ENCODE results near the gene RBPJL. TPM values are rescaled to one million over a fixed set of nuclear protein-coding genes. Genes with fewer than 3 reads are reported as not detected.
A peak's percentile ranks its signal among the peaks of the same experiment; 100 is the strongest.

Gene RBPJL
- total and polyA plus RNA-seq, 7 donors = 0.04 to 0.22 (median 0.04) TPM; not detected in 4

GRCh38 chr20:45318948-45319347 is 12.3 kb downstream of the RBPJL start:
- H3K4me1 ChIP-seq = peaks cover 3% of the 10 kb centered on the region
- WGBS, 3 donors = 81 to 92% (median 84%) methylated on average over 2 of the region's 2 CpGs
- H3K4me3 ChIP-seq = no peak overlapping the region
- DNase-seq = peak in 1 of 2 donors; percentile 23
- peaks cover 0 to 34% (median 8%) of the 10 kb centered on the region in 3 donors for H3K27me3 ChIP-seq (ENCODE audit: insufficient read depth in 3 of 3, low read length in 2 of 3)
- ATAC-seq = no peak
- intact Hi-C loops (cut with DNase I) = loop anchor here (1.0 to 2.0 kb wide), 5 partner anchors 56 to 452 kb away; no protein-coding TSS in a partner anchor
- no peak overlapping the region for H3K27ac ChIP-seq
- no peaks in the 10 kb centered on the region for H3K9me3 ChIP-seq
- no peak for TF ChIP-seq CTCF (IDR thresholded peaks at IDR 0.05)
- H3K36me3 ChIP-seq (ENCODE audit: insufficient read depth in 1 of 2, low read depth in 1 of 2) = no peaks in the 10 kb centered on the region

- 60 to 87% (median 73%) methylated on average over 5 of the region's 5 CpGs for WGBS, 3 donors
- no peak for TF ChIP-seq CTCF (IDR thresholded peaks at IDR 0.05)
- ATAC-seq (no peak), DNase-seq (peak in 1 of 2 donors; percentile 9)
- intact Hi-C loops (cut with DNase I) = loop anchor here in 1 of 2 donors (5.0 kb wide), 1 partner anchor 51 kb away; no protein-coding TSS in a partner anchor
- Histone ChIP-seq H3K9me3 (no peaks in the 10 kb centered on the region), H3K27me3 (ENCODE audit: insufficient read depth in 3 of 3, low read length in 2 of 3) (peaks cover 0 to 17% (median 6%) of the 10 kb centered on the region in 3 donors), H3K4me1 (peaks cover 3% of the 10 kb centered on the region), H3K36me3 (ENCODE audit: insufficient read depth in 1 of 2, low read depth in 1 of 2) (peaks cover 0 to 13% of the 10 kb centered on the region in 2 donors), H3K4me3 (no peak overlapping the region), H3K27ac (no peak overlapping the region)
Measured at GRCh38 chr20:45320948-45321595, 14.4 kb downstream of the RBPJL start.

GRCh38 chr20:45322952-45323383 is 16.3 kb downstream of the RBPJL start:
- no peak overlapping the region for H3K4me3 ChIP-seq
- ATAC-seq (peak; percentile 75 to 88 (median 83)), DNase-seq (peak; percentile 75 to 90)
- TF ChIP-seq CTCF (IDR thresholded peaks at IDR 0.05) = peak; percentile 58
- peaks cover 3% of the 10 kb centered on the region for H3K4me1 ChIP-seq
- no peaks in the 10 kb centered on the region for H3K9me3 ChIP-seq
- WGBS, 3 donors = 26 to 38% (median 31%) methylated on average over 7 of the region's 7 CpGs
- H3K27me3 ChIP-seq (ENCODE audit: insufficient read depth in 3 of 3, low read length in 2 of 3) = no peaks in the 10 kb centered on the region
- H3K27ac ChIP-seq = peak overlapping the region; percentile 69
- peaks cover 10 to 30% of the 10 kb centered on the region in 2 donors for H3K36me3 ChIP-seq (ENCODE audit: insufficient read depth in 1 of 2, low read depth in 1 of 2)
- intact Hi-C loops (cut with DNase I) = loop anchor here in 1 of 2 donors (5.0 kb wide), 1 partner anchor 49 kb away; no protein-coding TSS in a partner anchor

GRCh38 chr20:45323731-45324130 is 17.1 kb downstream of the RBPJL start:
- ATAC-seq (peak; percentile 69 to 77 (median 73)), DNase-seq (peak in 1 of 2 donors; percentile 12)
- H3K4me3 ChIP-seq = no peak overlapping the region
- peaks cover 14 to 38% of the 10 kb centered on the region in 2 donors for H3K36me3 ChIP-seq (ENCODE audit: insufficient read depth in 1 of 2, low read depth in 1 of 2)
- peak overlapping the region; percentile 69 for H3K27ac ChIP-seq
- H3K4me1 ChIP-seq = peaks cover 3% of the 10 kb centered on the region
- H3K27me3 ChIP-seq (ENCODE audit: insufficient read depth in 3 of 3, low read length in 2 of 3) = no peaks in the 10 kb centered on the region
- intact Hi-C loops (cut with DNase I) = loop anchor here in 1 of 2 donors (5.0 kb wide), 1 partner anchor 49 kb away; no protein-coding TSS in a partner anchor
- no peaks in the 10 kb centered on the region for H3K9me3 ChIP-seq
- TF ChIP-seq CTCF (IDR thresholded peaks at IDR 0.05) = no peak
